LHCN-M2 (cell line): ENCODE measurements around the gene LDB3. TPM values are rescaled to one million over a fixed set of nuclear protein-coding genes. Genes with fewer than 3 reads are reported as not detected.

Experiments
- DNase-seq: peaks from one replicate; pipeline ENCODE4 v3.0.0-alpha.2; 2012; ENCODE audit warnings: low read depth
- total RNA-seq: library from RNA; depleted of rRNA; stranded (reverse); fragments of >200 nt; gene quantifications from 2 replicates; pipeline ENCODE4 v1.2.3, GENCODE V29; 2014; rRNA removed

LDB3 gene
- total RNA-seq, 1 experiment from 2014 or later, result 0.06 TPM

DNA sequence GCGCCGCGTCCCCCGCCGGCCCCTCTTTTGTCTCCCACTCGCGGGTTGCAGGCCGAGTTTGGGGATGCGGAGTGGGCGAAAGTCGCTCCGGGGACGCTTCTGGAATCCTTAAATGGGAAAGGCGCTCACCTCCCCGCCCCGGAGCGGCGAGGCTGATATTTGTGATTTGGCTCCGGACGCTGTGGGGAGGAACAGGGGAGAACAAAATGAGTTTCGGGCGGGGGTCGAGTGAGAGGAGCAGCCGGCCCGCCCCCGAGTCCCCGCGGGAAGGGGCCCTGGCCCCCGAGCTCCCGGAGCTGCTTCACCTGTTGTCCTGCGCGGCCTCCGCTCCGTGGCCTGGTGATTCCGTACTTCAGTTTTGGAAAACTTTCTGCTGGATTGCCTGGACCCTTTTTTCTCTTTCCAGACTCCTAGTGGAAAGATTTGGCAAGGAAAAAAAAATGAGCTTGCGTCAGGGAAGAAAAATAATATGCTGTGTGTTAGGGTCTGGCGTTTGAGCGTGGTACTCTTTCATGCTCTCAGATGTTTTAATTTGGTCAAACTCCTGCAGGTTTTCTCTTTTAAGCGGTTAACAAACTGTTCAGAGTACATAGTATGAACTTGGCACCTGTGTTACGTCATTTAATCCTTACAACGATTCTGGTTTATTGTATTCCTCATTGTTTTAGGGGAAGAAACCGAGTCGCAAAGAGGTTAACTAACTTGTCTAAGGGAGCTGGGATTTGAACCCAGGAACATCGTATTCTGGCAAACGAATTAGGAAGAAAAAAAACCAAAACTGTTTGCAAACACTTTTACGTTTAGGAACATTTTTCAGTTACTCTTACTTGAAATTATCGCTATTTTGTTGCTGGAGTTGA, 89.0 kb downstream of the LDB3 start:
- peak; percentile 72 for DNase-seq

DNA sequence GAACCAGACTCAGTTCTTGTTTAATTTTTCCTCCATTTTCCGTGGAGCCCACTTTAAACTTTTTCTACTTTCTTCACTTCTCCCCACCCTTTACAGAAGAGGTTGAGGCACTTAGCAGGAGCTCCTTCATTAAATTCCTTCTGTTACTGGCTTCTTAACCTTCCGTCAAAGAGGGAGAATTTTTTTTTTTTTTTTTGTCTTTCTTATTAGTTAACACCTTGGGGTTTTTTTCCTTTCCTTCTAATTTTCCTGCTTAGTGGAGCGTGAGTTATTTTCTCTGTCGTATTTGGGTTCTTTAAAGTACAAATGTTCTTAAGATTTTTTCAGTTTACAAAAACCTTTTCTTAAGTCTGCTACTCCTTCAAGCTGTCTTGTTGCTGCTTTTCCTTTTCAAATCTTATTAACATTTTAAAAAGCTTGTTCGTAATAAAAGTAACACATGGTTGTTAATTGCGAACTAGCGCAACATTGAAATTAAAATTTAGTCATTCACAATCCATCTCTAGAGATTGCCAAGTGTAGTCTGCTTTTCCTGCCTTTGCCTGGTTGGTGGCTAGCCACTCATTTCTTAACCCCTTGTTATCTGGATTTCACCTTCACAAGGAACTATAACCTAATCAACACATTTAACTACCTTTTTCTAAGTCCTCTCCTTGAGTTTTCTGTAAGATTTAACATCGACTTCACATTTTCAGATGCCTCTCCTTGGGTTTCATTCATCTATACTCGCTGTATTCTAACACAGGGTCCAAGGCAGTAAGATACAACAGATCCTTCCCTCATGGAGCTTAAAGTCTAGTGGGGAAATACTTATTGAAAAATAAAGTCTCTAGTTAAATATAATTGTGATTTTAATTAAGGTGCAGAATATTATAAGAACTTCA, 90.1 kb downstream of the LDB3 start:
- no peak for DNase-seq

DNA sequence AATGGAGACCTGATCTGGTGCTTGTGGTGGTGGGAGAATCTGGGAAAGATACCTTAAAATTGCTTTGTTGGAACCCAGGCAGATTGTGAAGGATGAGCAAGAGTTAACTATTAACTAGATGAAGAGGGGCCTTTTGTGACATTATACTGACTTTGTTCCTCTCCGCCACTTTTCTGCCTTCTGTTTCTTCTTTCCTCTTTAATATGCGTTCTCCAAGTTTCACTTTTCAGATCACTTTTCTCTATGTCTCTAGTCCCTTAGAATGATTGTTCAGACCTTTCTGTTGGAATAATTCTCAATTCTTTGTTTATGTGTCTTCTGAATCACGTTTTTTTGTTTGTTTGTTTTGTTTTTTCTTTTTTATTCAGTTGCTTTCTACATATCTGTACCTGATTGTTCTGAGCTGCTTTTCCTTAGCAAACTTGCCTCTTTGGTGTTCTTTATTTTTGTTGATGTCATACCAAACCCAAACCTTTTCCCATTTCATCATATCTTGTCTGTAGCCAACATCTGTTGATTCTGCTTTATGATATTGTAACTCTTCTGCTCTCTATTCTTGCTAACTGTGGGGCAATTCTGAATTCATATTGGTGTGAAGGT, 90.9 kb downstream of the LDB3 start:
- peak; percentile 14 for DNase-seq

DNA sequence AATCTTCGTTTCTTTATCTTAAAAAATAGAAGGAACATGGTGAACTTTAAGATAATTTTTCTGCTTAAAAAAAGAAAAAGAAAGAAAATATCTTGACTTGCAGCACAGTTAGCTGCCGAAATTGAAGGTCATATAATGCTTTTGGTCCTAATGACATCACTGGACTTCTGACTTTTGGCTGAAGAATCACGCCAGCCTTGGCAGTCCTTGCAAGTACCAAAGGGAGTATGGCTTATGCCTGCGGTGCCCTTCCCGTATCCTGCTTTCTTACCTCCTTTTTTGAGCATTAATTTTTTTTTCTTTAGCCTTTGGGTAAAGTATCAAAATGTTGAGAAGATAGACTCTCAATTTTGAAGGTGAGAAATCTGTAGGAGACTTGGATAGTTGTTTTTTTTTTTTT, 95.1 kb downstream of the LDB3 start:
- no peak for DNase-seq

DNA sequence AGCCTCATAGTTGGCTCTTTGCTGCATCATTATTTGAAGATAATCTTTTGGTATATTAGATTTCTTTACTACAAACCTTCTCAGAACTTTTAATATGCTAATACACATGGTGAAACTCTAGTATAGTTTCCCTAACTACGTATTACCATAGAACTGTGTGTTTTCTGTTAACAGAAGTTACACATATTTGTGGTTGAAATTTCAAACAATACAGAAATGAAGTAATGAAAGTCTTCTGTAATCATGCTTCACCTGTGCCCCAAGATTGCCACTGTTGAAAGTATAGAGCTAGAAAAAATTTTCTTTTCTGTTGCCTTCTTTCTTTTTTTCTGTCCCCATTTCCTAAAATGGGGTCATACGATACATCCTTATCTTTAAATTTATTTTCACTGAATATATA, 97.2 kb downstream of the LDB3 start:
- no peak for DNase-seq

DNA sequence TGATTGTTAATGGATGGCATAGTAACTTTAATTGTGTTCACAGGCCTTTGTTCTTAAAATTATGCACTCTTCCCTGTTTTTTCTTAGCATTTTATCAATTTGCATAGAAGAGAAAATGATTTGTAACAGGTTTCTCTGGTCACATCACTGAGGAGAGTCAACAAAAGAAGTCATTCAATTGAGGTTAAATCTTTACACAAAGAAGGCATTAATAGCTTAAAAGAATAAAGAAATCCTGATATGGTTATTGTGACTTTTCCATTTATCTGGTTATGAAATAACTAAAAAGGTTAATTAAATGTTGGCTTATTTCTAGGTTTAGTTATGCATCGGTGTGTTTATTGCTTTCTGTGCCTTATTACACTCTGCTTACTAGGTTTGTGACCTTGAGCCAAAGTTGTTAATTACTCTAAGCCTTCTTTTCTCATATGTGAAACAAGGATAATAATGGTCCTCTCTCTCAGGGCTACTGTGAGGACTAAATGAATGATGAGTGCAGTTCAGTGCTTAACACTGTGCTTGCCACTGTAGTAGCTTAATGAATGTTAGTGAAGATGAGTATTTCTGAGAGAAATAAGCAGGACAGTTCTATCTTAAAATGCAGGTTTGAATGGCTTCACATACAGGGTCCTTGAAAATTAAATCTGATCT, 100.2 kb downstream of the LDB3 start:
- DNase-seq, result no peak

DNA sequence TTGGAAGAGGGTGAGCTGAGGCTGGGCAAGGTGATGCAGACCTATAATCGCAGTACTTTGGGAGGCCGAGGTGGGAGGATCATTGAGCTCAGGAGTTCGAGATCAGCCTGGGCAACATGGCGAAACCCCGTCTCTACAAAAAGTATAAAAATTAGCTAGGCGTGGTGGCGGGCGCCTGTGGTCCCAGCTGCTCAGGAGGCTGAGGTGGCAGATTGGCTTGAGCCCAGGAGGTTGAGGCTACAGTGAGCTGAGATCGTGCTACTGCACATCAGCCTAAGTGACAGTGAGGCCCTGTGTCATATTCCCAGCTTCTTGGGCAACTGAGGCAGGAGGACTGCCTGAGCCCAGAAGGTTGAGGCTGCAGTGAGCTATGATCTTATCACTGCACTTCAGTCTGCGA, 101.7 kb downstream of the LDB3 start:
- DNase-seq, result no peak

DNA sequence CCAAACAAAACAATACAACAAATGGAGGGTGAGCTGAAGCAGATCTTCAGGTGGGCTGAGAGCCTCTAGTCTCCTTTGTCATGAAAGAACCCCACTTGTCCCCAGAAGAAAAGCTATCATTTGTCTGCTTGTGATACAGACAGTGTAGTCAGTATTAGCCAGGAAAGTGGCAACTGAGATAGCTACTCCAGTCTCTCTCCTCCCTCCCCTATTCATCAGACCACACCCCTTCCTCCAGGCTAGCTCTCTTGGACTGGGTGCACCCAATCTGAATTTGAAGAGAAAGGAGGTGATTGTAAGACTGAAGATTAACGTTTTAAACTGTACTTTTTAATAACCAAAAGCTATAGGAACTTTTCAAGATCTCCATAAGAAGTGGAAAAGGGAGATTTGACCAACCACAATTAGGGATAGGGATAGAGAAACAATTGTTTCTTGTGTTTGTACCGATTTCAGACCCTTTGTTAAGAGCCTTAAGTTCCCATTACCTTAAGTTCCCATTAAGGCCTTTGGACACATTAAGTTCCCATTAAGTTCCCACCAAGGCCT, 102.2 kb downstream of the LDB3 start:
- no peak for DNase-seq

DNA sequence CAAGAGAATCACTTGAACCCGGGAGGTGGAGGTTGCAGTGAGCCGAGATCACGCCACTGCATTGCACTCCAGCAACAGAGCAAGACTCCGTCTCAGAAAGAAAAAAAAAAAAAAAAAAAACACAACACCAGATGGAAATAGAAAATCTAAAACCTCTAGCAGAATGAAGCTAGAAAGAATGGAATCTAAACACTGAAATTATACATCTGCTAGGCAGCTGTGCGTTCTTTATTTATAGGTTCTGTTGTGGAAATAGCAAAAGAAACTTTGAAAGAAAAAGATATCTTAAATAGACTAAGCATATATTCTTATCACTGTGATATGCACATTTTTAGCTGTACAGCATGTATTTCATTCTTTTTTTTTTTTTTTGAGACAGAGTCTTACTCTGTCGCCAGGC, 105.2 kb downstream of the LDB3 start:
- no peak for DNase-seq

DNA sequence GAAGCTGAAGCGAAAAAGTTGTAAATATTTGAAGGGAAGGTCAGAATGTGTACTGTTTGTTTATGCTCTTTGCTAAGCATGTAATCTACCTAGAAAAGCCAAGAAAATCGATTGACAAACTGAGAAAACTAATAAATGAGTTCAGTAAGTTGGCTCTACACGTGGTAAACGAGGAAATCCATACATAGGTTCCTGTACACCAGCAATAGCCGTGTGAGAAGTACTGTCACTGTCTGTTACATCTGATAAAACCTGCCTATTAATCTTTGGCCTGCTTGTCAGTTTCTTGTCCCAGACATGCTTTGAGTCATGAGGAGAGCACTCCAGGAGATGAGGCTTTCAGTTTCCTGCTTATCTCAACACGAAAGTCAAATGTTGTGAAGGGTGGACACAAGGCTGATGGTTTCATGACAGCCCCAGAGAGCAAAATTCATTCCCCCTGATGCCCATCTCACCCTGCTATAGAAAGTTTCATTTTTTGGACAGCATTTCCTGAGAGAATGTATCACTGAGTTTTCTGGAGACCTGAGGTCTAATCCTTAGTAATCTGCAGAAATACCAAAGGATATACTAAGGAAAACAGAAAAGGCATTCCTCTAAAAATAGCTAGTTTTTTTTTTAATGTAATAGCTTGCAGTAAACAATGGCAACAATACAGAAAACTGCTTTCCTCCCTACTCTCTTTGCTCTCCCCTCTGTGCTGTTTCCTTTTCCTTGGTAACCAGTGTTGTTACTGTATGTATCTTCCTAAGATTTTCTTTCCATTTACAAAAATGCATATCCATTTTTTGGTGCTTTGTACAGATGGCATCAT, 107.0 kb downstream of the LDB3 start:
- no peak for DNase-seq

DNA sequence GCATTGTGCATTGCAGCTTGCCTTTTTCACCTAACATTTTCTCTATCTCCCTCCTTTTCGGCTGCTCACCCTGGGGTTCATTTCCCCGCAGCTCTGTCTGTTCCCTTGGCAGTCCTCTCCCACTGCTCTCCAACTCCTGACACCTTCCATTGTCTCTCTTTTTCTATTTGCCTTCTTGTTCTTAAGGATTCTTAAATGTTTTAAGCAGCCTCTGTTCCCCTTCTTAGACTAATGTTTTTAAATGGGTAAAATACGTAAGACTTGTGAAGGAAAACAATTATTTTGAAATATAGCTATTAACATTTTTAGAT, 107.5 kb downstream of the LDB3 start:
- no peak for DNase-seq

DNA sequence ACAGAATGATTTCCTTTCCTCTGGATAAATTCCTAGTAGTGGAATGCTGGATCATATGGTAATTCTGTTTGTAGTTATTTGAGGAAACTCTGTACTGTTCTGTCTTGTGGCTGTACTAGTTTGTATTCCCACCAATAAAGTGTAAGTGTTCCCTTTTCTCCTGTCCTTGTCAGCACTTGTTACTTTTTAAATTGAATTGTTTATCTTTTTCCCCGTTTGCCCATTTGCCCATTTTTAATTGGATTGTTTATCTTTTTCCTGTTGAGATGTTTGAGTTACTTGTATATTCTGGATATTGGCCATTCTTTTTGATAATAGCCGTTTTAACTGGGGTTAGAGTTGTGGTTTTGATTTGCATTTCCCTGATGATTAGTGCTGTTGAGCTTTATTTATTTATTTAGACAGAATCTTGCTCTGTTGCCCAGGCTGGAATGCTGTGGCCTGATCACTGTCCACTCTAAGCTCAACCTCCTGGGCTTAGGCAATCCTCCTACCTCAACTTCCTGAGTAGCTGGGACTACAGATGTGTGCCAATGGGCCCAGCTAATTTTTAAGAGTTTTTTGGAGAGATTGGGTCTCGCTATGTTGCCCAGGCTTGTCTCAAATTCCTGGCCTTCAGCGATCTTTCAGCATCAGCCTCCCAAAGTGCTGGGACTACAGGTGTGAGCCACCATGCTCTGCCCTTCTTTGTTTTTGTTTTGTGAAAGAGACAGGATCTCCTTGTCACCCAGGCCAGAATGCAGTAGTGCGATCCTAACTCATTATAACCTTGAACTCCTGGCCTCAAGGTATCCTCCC, 111.1 kb downstream of the LDB3 start:
- DNase-seq, result no peak

DNA sequence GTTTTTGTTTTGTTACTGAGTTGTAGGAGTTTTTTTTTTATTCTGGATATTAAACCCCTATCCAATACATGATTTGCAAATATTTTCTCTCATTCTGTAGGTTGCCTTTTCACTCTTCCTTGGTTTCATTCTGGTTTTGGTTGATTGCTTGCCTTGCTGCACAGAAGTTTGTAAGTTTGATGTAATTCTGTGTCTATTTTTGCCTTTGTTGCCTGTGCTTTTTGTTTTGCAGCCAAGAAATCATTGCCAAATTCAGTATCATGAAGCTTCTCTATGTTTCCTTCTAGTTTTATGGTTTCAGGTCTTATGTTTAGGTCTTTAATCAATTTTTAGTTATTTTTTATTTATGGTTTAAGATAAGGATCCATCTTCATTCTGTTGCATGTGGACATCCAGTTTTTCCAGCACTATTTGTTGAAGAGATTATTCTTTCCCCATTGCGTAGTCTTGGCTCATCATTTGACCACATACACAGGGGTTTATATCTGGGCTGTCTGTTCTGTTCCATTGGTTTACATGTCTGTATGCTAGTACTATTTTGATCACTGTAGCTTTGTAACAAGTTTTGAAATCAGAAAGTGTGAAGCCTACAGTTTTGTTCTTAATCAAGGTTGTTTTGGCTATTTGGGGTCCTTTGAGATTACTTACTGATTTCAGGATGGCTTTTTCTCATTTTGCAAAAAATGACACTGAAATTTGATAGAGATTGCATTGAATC, 114.5 kb downstream of the LDB3 start:
- DNase-seq, result no peak

DNA sequence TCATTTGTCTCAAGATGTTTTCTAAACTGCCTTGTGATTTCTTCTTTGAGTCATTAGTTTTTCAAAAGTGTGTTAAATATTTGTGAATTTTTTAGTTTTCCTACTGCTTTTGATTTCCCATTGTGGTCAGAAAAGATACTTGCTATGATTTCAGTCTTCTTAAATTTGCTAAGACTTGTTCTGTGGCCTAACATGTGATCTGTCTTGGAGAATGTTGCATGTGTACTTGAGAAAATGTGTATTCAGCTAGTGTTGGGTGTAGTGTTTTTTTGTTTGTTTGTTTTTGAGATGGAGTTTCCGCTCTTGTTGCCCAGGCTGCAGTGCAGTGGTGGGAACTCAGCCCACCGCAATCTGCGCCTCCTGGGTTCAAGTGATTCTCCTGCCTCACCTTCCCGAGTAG, 116.7 kb downstream of the LDB3 start:
- no peak for DNase-seq

Other genes with a start within 250 kb of the LDB3 start
- 31.8 and 36.6 TPM in 2 replicates for gene WAPL, start 146.7 kb upstream of the LDB3 start, total RNA-seq
- not detected in 2 replicates for gene OPN4, start 14.0 kb upstream of the LDB3 start, total RNA-seq
- 27.0 and 28.8 TPM in 2 replicates for gene BMPR1A, start 88.1 kb downstream of the LDB3 start, total RNA-seq